GM12878 (cell line): ENCODE results near the gene APOBEC2. TPM values are rescaled to one million over a fixed set of nuclear protein-coding genes. Genes with fewer than 3 reads are reported as not detected.

Experiments used
- BHLHE40 ChIP-seq, 2 experiments: fragments of 450-650 bp in 1 of 2; IDR thresholded peaks; 2 replicates each; pipeline ENCODE4 v1.6.1; 2011 to 2017; ENCODE audit warnings: low read depth in 2 of 2, borderline replicate concordance in 1 of 2, improper control_type of control experiment in 1 of 2, low read length in 1 of 2, mild to moderate bottlenecking in 1 of 2
- CEBPZ ChIP-seq: fragments of 150-350 bp; IDR thresholded peaks from 2 replicates; pipeline ENCODE4 v1.6.1; 2016; ENCODE audit warnings: low read depth, low read length
- EGR1 ChIP-seq, 2 experiments: IDR thresholded peaks; 1 replicate in 1 of 2; 2 replicates in 1 of 2; pipeline ENCODE4 v1.6.1; 2011 to 2012; ENCODE audit warnings: low read depth in 2 of 2, low read length in 2 of 2, borderline replicate concordance in 1 of 2, mild to moderate bottlenecking in 1 of 2, moderate library complexity in 1 of 2
- IRF3 ChIP-seq: fragments of 450-650 bp; IDR thresholded peaks from 2 replicates; pipeline ENCODE4 v1.6.1; 2014; ENCODE audit warnings: mild to moderate bottlenecking
- MLLT1 ChIP-seq: fragments of 450-650 bp; IDR thresholded peaks from 2 replicates; pipeline ENCODE4 v1.6.1; 2016; ENCODE audit warnings: mild to moderate bottlenecking
- NFYB ChIP-seq: IDR thresholded peaks from 2 replicates; pipeline ENCODE4 v1.6.1; 2011; ENCODE audit warnings: low read depth, mild to moderate bottlenecking, low read length, improper control_type of control experiment, moderate library complexity; ENCODE audit not compliant: insufficient read depth
- POLR2A ChIP-seq: IDR thresholded peaks from 2 replicates; pipeline ENCODE4 v1.6.1; 2011; ENCODE audit warnings: low read depth, mild to moderate bottlenecking, low read length
- RB1 ChIP-seq: fragments of 450-650 bp; formaldehyde crosslinking; IDR thresholded peaks from 2 replicates; pipeline ENCODE4 v1.6.1; 2017; ENCODE audit warnings: mild to moderate bottlenecking, borderline replicate concordance
- RFX5 ChIP-seq: IDR thresholded peaks from 2 replicates; pipeline ENCODE4 v1.6.1; 2011; ENCODE audit warnings: low read depth, low read length, improper control_type of control experiment
- TAF1 ChIP-seq: IDR thresholded peaks from 2 replicates; pipeline ENCODE4 v1.6.1; 2011; ENCODE audit warnings: mild to moderate bottlenecking, low read depth, low read length, borderline replicate concordance
- ZNF207 ChIP-seq: fragments of 450-650 bp; IDR thresholded peaks from 2 replicates; pipeline ENCODE4 v1.6.1; 2014; ENCODE audit warnings: antibody characterized with exemption, mild to moderate bottlenecking, borderline replicate concordance
- polyA plus RNA-seq, 11 experiments: library from polyadenylated mRNA; depleted of rRNA in 4 of 11; unstranded in 6 of 11; stranded (reverse) in 5 of 11; fragments of >200 nt; fragmentation: Nextera tagmentation in 4 of 11; fragmentation: Illumina TruSeq in 1 of 11; extraction: Ambion mirVana in 4 of 11; extraction: Trizol in 1 of 11; gene quantifications; 1 replicate in 1 of 11; 2 replicates in 10 of 11; pipeline versions ENCODE4 v1.2.1 to v1.2.3, GENCODE V29; 2011 to 2016; ENCODE audit warnings: inconsistent platforms in 2 of 11, missing spikeins in 2 of 11, low read depth in 1 of 11
- total RNA-seq, 4 experiments: library from RNA; depleted of rRNA in 3 of 4; stranded (reverse); fragments of >200 nt in 3 of 4; fragmentation: Illumina TruSeq in 1 of 4; extraction: Trizol in 1 of 4; gene quantifications; 2 replicates each; pipeline versions ENCODE4 v1.2.1 to v1.2.3, GENCODE V29; 2013 to 2021
- TF ChIP-seq, protein P1 (sequence below): fragments of 450-650 bp; IDR thresholded peaks from 2 replicates; pipeline ENCODE4 v1.6.1; 2016; ENCODE audit warnings: mild to moderate bottlenecking

Gene APOBEC2
- total and polyA plus RNA-seq, 10 of the 15 experiments (the other 5 are each of a cell fraction or from before 2014, with no cell fraction given) = 0.11 to 1.4 (median 0.87) TPM; not detected in 6

GRCh38 chr6:41072836-41073202, 19.8 kb downstream of the APOBEC2 start, which contains the start of gene NFYA (continued):
- TF ChIP-seq BHLHE40 (IDR thresholded peaks at IDR 0.05; ENCODE audit: borderline replicate concordance in 1 of 2, low read depth in 2 of 2, low read length in 1 of 2) = peak in 1 of 2 experiments; percentile 3; a peak in 1 of 4 replicates
- peak; percentile 85 for TF ChIP-seq RFX5
- TF ChIP-seq POLR2A = peak; percentile 33
- TF ChIP-seq MLLT1 = peak; percentile 92
- TF ChIP-seq NFYB = peak; percentile 98
- TF ChIP-seq RB1 = no peak
- peak; percentile 79; the same call in 1 of the 2 replicates for TF ChIP-seq TAF1
- TF ChIP-seq ZNF207 = no peak
- TF ChIP-seq CEBPZ = no peak
- TF ChIP-seq, protein P1, sequence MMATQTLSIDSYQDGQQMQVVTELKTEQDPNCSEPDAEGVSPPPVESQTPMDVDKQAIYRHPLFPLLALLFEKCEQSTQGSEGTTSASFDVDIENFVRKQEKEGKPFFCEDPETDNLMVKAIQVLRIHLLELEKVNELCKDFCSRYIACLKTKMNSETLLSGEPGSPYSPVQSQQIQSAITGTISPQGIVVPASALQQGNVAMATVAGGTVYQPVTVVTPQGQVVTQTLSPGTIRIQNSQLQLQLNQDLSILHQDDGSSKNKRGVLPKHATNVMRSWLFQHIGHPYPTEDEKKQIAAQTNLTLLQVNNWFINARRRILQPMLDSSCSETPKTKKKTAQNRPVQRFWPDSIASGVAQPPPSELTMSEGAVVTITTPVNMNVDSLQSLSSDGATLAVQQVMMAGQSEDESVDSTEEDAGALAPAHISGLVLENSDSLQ = peak; percentile 52; the same call in 1 of the 2 replicates
- TF ChIP-seq EGR1 (IDR thresholded peaks at IDR 0.05; ENCODE audit: borderline replicate concordance in 1 of 2, low read depth in 2 of 2, low read length in 2 of 2) = peak in 1 of 2 experiments; percentile 34; a peak in 1 of 3 replicates
- TF ChIP-seq IRF3 = peak; percentile 86
